GM12891 (cell line): ENCODE results near the gene CTSH.
"Not testable (repeated sequence)": the region's sequence is repeated elsewhere in the genome, so short reads cannot be mapped to it uniquely, and the experiment has no call there.

ENCODE experiments used
- DNase-seq: peaks from one replicate; pipeline ENCODE4 v3.0.0; 2011; ENCODE audit warnings: low spot score; ENCODE audit not compliant: insufficient read length
- FAIRE-seq: peaks from 2 replicates; lab custom pipeline; 2011; peaks lifted over from hg19 to GRCh38; lab: Jason Lieb, UNC
- PAX5 ChIP-seq: IDR thresholded peaks from 2 replicates; pipeline ENCODE4 v1.6.1; 2011; ENCODE audit warnings: low read length, moderate library complexity, mild to moderate bottlenecking; ENCODE audit not compliant: insufficient read depth, severe bottlenecking
- POLR2A ChIP-seq: IDR thresholded peaks from 2 replicates; pipeline ENCODE4 v1.6.1; 2011; ENCODE audit warnings: low read depth, low read length, control low read depth
- POLR2AphosphoS5 ChIP-seq: IDR thresholded peaks from 2 replicates; pipeline ENCODE4 v1.6.1; 2011; ENCODE audit warnings: low read depth, low read length, control low read depth
- POU2F2 ChIP-seq: IDR thresholded peaks from 2 replicates; pipeline ENCODE4 v1.6.1; 2011; ENCODE audit warnings: low read depth, mild to moderate bottlenecking, control low read depth, low read length, moderate library complexity
- SPI1 ChIP-seq: IDR thresholded peaks from 2 replicates; pipeline ENCODE4 v1.6.1; 2011; ENCODE audit warnings: low read depth, low read length, control low read depth
- TAF1 ChIP-seq: IDR thresholded peaks from 2 replicates; pipeline ENCODE4 v1.6.1; 2011; ENCODE audit warnings: low read depth, low read length, control low read depth

Gene CTSH

DNA sequence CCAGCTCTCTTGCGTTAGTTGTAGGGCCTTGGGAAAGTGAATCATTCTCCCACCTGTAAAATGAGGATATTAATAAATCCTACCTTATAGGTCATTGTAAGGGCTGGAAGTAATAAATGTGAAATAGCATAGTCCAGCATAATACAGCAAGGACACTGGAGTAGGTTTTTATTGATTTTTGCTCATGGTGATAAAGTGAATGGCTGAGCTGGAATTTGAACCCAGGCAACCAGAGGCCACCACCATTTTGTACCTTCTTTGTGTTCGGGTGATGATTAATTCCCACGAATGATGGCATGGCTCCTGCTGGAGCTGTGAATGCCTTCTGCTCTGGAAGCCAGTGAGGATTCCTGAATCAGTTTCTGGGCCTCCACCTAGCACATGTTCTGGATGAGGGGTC, 31.8 kb downstream of the CTSH start:
- no peak for TF ChIP-seq SPI1
- TF ChIP-seq POLR2A, result no peak
- FAIRE-seq (no peak), DNase-seq (no peak)

DNA sequence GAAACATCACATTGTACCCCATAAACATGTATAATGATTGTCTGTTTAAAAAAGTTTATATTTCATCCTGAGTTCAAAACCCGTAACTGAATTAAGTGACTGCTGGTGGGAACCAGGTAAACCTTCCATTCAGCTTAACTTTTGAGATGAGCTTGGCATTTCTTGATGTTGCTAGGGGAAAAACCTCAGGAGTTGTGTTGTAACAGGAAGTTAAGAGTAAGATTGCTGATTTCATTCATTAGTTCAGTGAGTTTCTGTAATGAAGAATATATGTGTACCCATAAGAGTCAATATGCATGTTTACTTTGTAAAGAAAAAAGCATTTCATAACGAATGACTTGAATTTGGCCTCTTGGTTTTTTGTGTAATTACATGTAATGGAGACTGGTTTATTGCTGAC, 32.5 kb downstream of the CTSH start:
- TF ChIP-seq PAX5, result no peak
- TF ChIP-seq POLR2AphosphoS5, result no peak
- no peak for TF ChIP-seq POLR2A
- TF ChIP-seq POU2F2, result no peak
- no peak for TF ChIP-seq SPI1
- no peak for TF ChIP-seq TAF1
- FAIRE-seq, result no peak
- no peak for DNase-seq

DNA sequence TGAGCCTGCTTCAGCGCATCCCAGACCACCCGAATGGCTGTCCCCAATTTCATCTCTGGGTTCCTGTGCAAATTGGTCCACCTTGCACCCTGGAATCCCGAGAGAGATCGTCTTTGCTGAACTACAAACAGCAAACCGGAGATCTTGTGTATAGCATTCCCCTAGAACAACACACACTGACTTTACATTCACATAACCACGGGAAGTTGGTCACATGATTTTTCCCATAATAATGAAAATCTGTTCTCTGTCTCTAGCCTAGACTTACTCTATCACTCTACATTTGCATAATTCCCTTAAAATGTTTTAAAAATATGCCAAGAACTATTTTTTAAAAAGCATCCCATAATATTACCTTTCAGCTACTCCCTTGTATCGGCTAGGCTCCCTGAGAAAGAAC, 34.6 kb downstream of the CTSH start:
- no peak for TF ChIP-seq POLR2A
- no peak for TF ChIP-seq SPI1
- TF ChIP-seq TAF1, result no peak
- TF ChIP-seq POLR2AphosphoS5, result no peak
- TF ChIP-seq PAX5, result no peak
- no peak for TF ChIP-seq POU2F2
- no peak for DNase-seq
- FAIRE-seq, result no peak

DNA sequence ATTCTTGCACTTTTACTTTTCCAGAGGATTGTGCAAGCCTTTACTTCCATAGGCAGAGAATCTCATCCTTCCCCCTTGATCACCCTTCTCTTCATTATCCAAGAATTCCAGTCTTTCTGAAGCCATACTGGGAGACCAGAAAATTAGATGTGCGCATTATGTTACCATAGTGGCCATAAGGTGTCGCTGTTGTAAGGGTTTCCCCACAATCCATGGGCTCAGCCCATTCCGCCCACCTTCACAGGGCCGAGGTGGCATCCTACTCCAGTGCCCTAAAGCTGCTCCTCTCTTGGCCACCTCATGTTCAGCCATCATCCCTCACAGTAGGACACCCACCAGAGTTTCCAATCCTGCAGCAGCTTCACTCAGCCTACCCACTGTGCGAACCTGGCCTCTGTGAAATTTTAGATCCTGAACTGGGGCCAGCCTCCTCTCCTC, 35.0 kb downstream of the CTSH start:
- TF ChIP-seq PAX5 (no peak), SPI1 (no peak), POLR2AphosphoS5 (no peak), POU2F2 (no peak), TAF1 (no peak), POLR2A (no peak)
- no peak for DNase-seq
- FAIRE-seq, result peak; percentile 87

DNA sequence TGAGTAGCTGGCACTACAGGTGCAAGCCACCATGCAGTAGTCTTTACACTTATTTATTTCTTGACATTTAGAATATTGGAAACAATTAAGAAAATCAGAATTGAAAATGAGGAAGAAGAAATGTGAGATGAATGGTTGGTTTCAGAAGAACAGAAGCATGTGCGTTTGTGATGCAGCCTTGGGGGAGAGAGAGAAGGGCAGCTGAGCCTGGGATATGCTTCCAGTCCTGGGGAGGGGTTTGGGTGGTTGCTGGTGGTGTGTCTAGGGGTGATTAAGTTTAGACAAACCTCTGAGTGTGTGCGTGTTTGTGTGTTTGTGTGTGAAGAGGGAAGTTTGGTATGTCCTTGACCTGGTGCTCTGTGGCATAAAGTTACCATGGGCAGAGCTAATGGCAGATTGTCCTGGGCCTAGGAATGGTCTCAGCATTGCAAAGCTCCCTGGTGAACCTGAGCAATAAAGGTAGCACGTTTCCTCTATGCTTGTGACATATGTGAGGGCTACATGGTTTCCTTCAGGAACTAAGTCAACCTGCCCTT, 35.6 kb downstream of the CTSH start:
- FAIRE-seq (no peak), DNase-seq (no peak)
- TF ChIP-seq SPI1, result 0 out of 2 replicates have a peak, but pooled peaks have one; percentile 13
- TF ChIP-seq PAX5, result no peak

DNA sequence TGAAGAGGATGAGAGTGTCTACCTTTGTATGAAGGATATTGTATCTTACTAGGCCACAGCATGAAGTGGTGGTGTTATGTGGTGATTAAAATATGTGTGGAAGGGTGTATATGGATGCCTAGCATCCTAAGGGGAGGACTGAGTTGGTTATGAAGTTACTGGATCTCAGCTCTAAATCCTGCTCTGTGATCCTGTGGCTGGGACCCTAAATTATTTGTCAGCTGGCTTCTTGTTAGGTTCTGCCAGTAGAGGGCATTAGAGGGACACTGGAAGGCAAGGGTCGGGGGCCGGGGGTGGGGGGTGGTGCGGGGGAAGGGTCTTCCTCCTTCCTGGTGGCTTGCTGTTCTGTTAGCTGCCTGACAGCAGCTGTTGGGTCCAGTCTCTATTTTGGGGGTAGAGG, 37.3 kb downstream of the CTSH start:
- FAIRE-seq, result no peak
- DNase-seq, result no peak
- TF ChIP-seq POLR2AphosphoS5 (no peak), POU2F2 (no peak), POLR2A (no peak), SPI1 (no peak), TAF1 (no peak), PAX5 (no peak)

DNA sequence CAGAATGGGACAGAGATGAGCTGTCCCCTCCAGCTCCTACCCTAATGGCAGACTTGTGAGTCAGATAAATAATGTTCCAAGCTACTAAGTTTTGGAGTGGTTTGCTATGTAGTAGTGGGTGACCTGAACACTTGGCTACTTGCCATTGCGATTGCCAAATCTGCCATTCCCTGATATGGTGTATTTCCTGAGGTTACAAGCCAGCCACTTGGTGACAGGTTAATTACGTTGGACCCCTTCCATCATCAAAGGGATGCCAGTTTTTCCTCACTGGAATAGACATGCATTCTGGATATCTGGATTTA, 38.6 kb downstream of the CTSH start:
- TF ChIP-seq POU2F2, result no peak
- TF ChIP-seq PAX5, result no peak
- no peak for TF ChIP-seq SPI1
- TF ChIP-seq TAF1, result no peak
- no peak for TF ChIP-seq POLR2A
- TF ChIP-seq POLR2AphosphoS5, result no peak; the same call in 1 of the 2 replicates
- DNase-seq, result no peak
- FAIRE-seq, result no peak

DNA sequence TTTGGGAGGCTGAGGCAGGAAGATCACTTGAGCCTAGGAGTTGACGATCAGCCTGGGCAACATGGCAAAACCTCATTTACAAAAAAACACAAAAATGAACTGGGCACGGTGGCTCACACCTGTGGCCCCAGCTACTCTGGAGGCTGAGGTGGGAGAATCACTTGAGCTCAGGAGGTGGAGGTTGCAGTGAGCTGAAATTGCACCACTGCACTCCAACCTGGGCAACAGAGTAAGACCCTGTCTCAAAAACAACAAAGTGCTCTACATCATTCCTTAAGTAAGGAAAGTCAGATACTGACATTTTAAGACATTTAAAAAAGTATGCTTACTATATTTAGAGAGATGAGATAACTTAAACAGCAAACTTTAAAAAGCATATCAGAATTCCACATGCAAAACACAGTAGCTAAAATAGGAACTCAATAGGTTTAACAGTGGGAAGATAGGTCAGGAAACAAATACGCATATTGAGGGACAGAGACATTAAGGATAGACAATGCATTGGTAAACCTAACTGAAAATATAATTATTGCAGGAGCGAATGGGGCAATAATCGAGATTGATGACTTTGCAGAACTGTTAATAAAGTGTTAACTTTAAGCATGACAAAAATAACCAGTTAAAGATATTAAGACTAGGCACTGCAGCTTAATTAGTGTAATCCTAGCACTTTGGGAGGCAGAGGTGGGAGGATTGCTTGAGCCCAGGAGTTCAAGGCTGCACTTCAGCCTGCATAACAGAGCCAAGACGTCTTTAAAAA, 40.1 kb downstream of the CTSH start:
- FAIRE-seq (no peak), DNase-seq (no peak)

DNA sequence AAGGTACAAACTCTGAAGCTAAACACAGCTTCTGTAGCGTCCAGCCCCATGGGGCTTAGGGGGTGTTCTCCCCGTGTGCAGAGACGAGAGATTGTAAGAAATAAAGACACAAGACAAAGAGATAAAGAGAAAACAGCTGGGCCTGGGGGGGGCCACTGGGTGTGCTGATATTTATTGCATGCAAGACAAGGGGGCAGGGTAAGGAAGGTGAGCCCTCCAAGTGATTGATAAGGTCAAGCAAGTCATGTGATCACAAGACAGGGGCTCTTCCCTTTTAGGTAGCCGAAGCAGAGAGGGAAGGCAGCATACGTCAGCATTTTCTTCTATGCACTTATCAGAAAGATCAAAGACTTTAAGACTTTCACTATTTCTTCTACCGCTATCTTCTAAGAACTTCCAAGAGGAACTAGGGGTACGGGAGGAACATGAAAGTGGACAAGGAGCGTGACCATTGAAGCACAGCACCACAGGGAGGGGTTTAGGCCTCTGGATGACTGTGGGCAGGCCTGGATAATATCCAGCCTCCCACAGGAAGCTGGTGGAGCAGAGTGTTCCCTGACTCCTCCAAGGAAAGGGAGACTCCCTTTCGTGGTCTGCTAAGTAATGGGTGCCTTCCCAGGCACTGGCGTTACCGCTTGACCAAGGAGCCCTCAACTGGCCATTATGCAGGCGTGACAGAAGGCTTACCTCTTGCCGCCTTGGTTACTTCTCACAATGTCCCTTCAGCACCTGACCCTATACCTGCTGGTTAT, 42.4 kb downstream of the CTSH start:
- FAIRE-seq, DNase-seq: not testable (repeated sequence)
- peak; percentile 40; the same call in 1 of the 2 replicates for TF ChIP-seq POLR2AphosphoS5

More for the DNA sequence above, 40.1 kb downstream of the CTSH start:
- TF ChIP-seq PAX5 (no peak), SPI1 (no peak), TAF1 (no peak), POLR2AphosphoS5 (no peak), POLR2A (no peak), POU2F2 (no peak)

DNA sequence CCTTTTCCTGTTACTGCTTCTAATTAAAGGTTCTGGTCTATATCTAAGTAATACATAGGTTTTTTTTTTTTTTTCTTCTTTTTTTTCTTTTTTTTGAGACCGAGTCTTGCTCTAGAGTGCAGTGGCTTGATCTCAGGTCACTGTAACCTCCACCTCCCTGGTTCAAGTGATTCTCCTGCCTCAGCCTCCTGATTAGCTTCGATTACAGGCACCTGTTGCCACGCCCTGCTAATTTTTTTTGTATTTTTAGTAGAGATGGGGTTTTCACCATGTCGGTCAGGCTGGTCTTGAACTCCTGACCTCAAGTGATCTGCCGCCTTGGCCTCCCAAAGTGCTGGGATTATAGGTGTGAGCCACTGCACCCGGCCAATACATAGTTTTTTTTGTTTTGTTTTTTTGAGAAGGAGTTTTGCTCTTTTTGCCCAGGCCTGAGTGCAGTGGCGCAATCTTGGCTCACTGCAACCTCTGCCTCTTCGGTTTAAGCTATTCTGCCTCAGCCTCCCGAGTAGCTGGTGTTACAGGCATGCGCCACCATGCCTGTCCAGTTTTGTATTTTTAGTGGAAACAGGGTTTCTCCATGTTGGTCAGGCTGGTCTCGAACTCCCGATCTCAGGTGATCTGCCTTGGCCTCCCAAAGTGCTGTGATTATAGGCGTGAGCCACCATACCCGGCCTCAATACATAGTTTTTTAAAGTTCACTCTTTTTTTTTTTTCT, 43.9 kb downstream of the CTSH start:
- not testable (repeated sequence) for DNase-seq, FAIRE-seq

DNA sequence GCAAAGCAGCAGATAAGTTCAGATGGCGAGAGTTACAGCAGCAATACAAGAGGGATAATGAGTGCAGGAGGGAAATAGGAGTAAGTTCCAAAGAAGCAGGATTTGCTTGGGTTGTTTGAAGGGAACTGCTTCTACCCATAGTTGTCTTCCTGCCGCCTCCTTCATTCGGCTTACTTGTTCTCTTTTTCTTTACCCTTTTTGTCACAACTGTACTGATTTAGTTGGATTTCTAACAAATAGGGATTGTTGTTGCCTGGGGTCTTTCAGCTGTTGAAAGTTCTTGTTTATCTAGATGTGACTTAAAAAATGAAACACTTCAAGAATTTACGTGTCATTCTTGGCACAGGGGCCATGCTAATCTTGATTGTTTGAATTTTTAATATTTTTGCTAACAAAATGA, 46.3 kb downstream of the CTSH start:
- DNase-seq (no peak), FAIRE-seq (no peak)
- TF ChIP-seq POLR2A, result 0 out of 2 replicates have a peak, but pooled peaks have one; percentile 21
- no peak for TF ChIP-seq PAX5
